Neural progenitor cell (in vitro differentiated cells): ENCODE results near the gene ZNF25. TPM values are rescaled to one million over a fixed set of nuclear protein-coding genes. Genes with fewer than 3 reads are reported as not detected.

Experiments used
- DNase-seq: peaks from one replicate; pipeline ENCODE4 v3.0.0-alpha.2; 2016; ENCODE audit warnings: low spot score
- H2AFZ ChIP-seq: fragments of 200-600 bp; sonication (generic); replicated peaks from 2 replicates; pipeline ENCODE4 v1.6.1; 2016; ENCODE audit warnings: antibody characterized with exemption
- H3F3A ChIP-seq: fragments of 200-600 bp; sonication (generic); 2 replicates; pipeline ENCODE4 v1.6.1; 2016; ENCODE audit warnings: antibody characterized with exemption, low read depth
- H3K27ac ChIP-seq: fragments of 200-600 bp; sonication (generic); 2 replicates; pipeline ENCODE4 v1.5.1; 2016; ENCODE audit warnings: mild to moderate bottlenecking
- H3K27me3 ChIP-seq: fragments of 200-600 bp; sonication (generic); 2 replicates; pipeline ENCODE4 v1.6.1; 2016; ENCODE audit warnings: mild to moderate bottlenecking, moderate library complexity
- H3K36me3 ChIP-seq: fragments of 200-600 bp; sonication (generic); 2 replicates; pipeline ENCODE4 v1.5.1; 2016
- H3K4me1 ChIP-seq: fragments of 200-600 bp; sonication (generic); 2 replicates; pipeline ENCODE4 v1.6.1; 2016; ENCODE audit warnings: mixed run types
- H3K4me2 ChIP-seq: fragments of 200-600 bp; sonication (generic); 2 replicates; pipeline ENCODE4 v1.6.1; 2016
- H3K4me3 ChIP-seq: fragments of 200-600 bp; sonication (generic); 2 replicates; pipeline ENCODE4 v1.5.1; 2016
- H3K79me2 ChIP-seq: fragments of 200-600 bp; sonication (generic); 2 replicates; pipeline ENCODE4 v1.6.1; 2016; ENCODE audit warnings: low read depth
- H3K9ac ChIP-seq: fragments of 200-600 bp; sonication (generic); 2 replicates; pipeline ENCODE4 v1.6.1; 2016
- H3K9me3 ChIP-seq: fragments of 200-600 bp; sonication (generic); 2 replicates; pipeline ENCODE4 v1.5.1; 2016; ENCODE audit warnings: low read depth
- H4K20me1 ChIP-seq: fragments of 200-600 bp; sonication (generic); 2 replicates; pipeline ENCODE4 v1.6.1; 2016; ENCODE audit warnings: low read depth
- H3K27ac Mint-ChIP-seq: 3 replicates; pipeline ENCODE4 v1.8.0; 2021; ENCODE audit warnings: mixed read lengths
- H3K27me3 Mint-ChIP-seq: 2 replicates; pipeline ENCODE4 v1.8.0; 2022; ENCODE audit warnings: low read depth, mild to moderate bottlenecking, inconsistent platforms, moderate library complexity, mixed read lengths; ENCODE audit not compliant: insufficient read depth
- H3K36me3 Mint-ChIP-seq: 3 replicates; pipeline ENCODE4 v1.8.0; 2021; ENCODE audit warnings: mixed read lengths
- H3K4me1 Mint-ChIP-seq: 3 replicates; pipeline ENCODE4 v1.8.0; 2021; ENCODE audit warnings: mixed read lengths
- H3K4me3 Mint-ChIP-seq: 3 replicates; pipeline ENCODE4 v1.8.0; 2021; ENCODE audit warnings: mild to moderate bottlenecking, moderate library complexity, mixed read lengths
- H3K9me3 Mint-ChIP-seq: 3 replicates; pipeline ENCODE4 v1.8.0; 2020; ENCODE audit warnings: mixed read lengths
- EZH2 ChIP-seq: fragments of 200-600 bp; sonication (generic); IDR thresholded peaks from 2 replicates; pipeline ENCODE4 v1.6.1; 2017; ENCODE audit warnings: antibody characterized with exemption, mild to moderate bottlenecking, moderate library complexity
- EZH2phosphoT487 ChIP-seq: fragments of 200-600 bp; sonication (generic); IDR thresholded peaks from 2 replicates; pipeline ENCODE4 v1.6.1; 2017; ENCODE audit warnings: antibody characterized with exemption
- total RNA-seq: library from RNA; depleted of rRNA; stranded (reverse); fragments of >200 nt; gene quantifications from 2 replicates; pipeline ENCODE4 v1.2.3, GENCODE V29; 2015; ENCODE audit warnings: low replicate concordance
- TF ChIP-seq, protein P1 (sequence below): fragments of 200-600 bp; sonication (generic); IDR thresholded peaks from 2 replicates; pipeline ENCODE4 v1.5.1; 2017; ENCODE audit warnings: antibody characterized with exemption, mild to moderate bottlenecking

The ZNF25 gene
- total RNA-seq, 1 donor from 2014 or later: 4.8 TPM

DNA sequence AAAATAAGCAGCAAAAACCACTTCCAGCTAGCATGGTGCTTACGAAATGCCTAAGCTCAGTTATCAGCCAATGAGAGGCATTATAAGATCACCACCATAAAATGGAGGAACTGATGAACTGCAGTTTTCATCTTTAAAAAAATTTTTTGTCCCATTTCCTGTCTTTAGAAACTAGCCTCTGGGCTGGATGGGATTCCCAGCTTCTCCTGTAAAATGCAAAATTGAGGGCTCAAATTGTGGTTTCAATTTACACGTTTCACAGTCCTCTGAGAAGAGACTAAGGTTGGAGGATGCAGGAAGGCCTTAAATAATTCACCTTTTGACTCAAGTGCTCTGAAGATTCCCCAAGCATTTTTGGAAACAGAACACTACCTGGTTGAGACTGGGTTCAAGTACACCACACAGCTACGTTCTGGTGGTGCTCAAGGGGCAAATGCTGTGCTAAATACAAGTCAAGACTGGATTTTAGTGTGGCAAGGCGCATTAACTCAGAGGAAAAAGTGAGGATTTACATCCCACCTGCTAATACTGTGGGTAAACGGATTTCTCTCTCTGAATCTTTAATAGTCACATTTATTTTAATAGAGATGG, 951 bp downstream of the ZNF25 start:
- no peaks in the 10 kb centered on the region for H4K20me1 ChIP-seq
- no peak overlapping the region for H3K27ac ChIP-seq
- TF ChIP-seq EZH2phosphoT487: no peak
- TF ChIP-seq EZH2: no peak
- TF ChIP-seq, protein P1, sequence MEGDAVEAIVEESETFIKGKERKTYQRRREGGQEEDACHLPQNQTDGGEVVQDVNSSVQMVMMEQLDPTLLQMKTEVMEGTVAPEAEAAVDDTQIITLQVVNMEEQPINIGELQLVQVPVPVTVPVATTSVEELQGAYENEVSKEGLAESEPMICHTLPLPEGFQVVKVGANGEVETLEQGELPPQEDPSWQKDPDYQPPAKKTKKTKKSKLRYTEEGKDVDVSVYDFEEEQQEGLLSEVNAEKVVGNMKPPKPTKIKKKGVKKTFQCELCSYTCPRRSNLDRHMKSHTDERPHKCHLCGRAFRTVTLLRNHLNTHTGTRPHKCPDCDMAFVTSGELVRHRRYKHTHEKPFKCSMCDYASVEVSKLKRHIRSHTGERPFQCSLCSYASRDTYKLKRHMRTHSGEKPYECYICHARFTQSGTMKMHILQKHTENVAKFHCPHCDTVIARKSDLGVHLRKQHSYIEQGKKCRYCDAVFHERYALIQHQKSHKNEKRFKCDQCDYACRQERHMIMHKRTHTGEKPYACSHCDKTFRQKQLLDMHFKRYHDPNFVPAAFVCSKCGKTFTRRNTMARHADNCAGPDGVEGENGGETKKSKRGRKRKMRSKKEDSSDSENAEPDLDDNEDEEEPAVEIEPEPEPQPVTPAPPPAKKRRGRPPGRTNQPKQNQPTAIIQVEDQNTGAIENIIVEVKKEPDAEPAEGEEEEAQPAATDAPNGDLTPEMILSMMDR: no peak
- no peaks in the 10 kb centered on the region for H3K9me3 ChIP-seq
- peaks cover 6% of the 10 kb centered on the region for H3K4me1 ChIP-seq
- peak overlapping the region; percentile 65 for H3K4me3 ChIP-seq
- peak overlapping the region; percentile 93 for H3K4me2 ChIP-seq
- no peaks in the 10 kb centered on the region for H3K36me3 ChIP-seq
- peak overlapping the region; percentile 90 for H2AFZ ChIP-seq
- peaks cover 4% of the 10 kb centered on the region for H3K4me1 Mint-ChIP-seq
- no peak overlapping the region for H3K9ac ChIP-seq
- H3K27ac Mint-ChIP-seq: peak overlapping the region; percentile 83
- peak overlapping the region; percentile 93 for H3K4me3 Mint-ChIP-seq
- H3K36me3 Mint-ChIP-seq: peaks cover 15% of the 10 kb centered on the region
- H3F3A ChIP-seq: peaks cover 10% of the 10 kb centered on the region
- H3K79me2 ChIP-seq: no peaks in the 10 kb centered on the region
- H3K9me3 Mint-ChIP-seq: peaks cover 26% of the 10 kb centered on the region
- DNase-seq: no peak
- no peaks in the 10 kb centered on the region for H3K27me3 ChIP-seq
- peaks cover 4% of the 10 kb centered on the region for H3K27me3 Mint-ChIP-seq

DNA sequence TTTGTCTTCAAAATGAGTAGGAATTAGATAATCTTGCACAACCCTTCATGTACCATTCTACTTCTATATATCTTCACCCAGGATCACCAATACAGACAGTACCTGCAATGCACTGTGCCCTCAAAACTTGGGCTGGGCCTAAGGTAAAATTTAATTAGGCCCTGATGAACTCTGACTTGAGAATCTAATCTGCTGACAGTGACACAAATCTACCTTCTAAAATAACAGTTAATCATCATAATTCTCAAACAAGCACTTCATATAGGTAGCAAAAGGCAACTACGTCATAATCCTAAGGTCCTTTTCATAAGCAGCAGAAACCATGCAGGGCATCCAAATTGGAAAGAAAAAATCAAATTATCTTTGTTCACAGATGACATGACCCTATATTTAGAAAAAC, 4.1 kb downstream of the ZNF25 start:
- peaks cover 6% of the 10 kb centered on the region for H3K4me1 ChIP-seq
- no peak overlapping the region for H3K9ac ChIP-seq
- H3K27ac ChIP-seq: no peak overlapping the region
- peaks cover 10% of the 10 kb centered on the region for H3F3A ChIP-seq
- peaks cover 4% of the 10 kb centered on the region for H3K4me1 Mint-ChIP-seq
- no peaks in the 10 kb centered on the region for H3K27me3 ChIP-seq
- H2AFZ ChIP-seq: no peak overlapping the region
- no peaks in the 10 kb centered on the region for H4K20me1 ChIP-seq
- H3K4me3 Mint-ChIP-seq: no peak overlapping the region
- DNase-seq: no peak
- H3K9me3 ChIP-seq: no peaks in the 10 kb centered on the region
- H3K36me3 ChIP-seq: no peaks in the 10 kb centered on the region
- H3K4me3 ChIP-seq: no peak overlapping the region
- no peak for TF ChIP-seq EZH2
- TF ChIP-seq, protein P1: no peak
- no peak for TF ChIP-seq EZH2phosphoT487
- peaks cover 38% of the 10 kb centered on the region for H3K9me3 Mint-ChIP-seq
- peaks cover 4% of the 10 kb centered on the region for H3K27me3 Mint-ChIP-seq
- H3K27ac Mint-ChIP-seq: no peak overlapping the region
- H3K36me3 Mint-ChIP-seq: peaks cover 38% of the 10 kb centered on the region
- H3K79me2 ChIP-seq: no peaks in the 10 kb centered on the region
- no peak overlapping the region for H3K4me2 ChIP-seq

DNA sequence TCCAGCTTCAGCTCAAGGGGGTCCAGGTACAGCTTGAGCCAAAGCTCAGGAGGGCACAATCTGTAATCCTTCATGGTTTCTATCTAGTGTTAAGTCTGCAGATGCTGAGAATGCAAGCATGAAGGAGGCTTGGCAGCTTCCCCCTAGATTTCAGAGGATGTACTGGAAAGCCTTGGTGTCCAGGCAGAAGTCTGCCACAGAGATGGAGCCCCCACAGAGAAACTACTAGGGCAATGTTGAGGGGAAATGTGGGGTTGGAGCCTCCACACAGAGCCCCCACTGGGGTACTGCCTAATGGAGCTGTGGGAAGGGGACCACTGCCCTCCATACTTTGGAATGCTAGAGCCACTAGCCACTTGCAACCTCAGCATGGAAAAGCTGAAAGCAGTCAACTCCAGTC, 11.4 kb downstream of the ZNF25 start:
- H3K4me1 ChIP-seq: no peaks in the 10 kb centered on the region
- H3K27ac ChIP-seq: no peak overlapping the region
- no peak overlapping the region for H3K4me2 ChIP-seq
- no peak for TF ChIP-seq EZH2
- TF ChIP-seq, protein P1: no peak
- no peak for TF ChIP-seq EZH2phosphoT487
- H3K36me3 Mint-ChIP-seq: peaks cover 49% of the 10 kb centered on the region
- peaks cover 14% of the 10 kb centered on the region for H3K9me3 ChIP-seq
- no peak for DNase-seq
- H3K9me3 Mint-ChIP-seq: peaks cover 49% of the 10 kb centered on the region
- H3K4me1 Mint-ChIP-seq: no peaks in the 10 kb centered on the region
- H3F3A ChIP-seq: no peaks in the 10 kb centered on the region
- H3K27me3 Mint-ChIP-seq: peaks cover 4% of the 10 kb centered on the region
- H3K36me3 ChIP-seq: no peaks in the 10 kb centered on the region
- no peaks in the 10 kb centered on the region for H4K20me1 ChIP-seq
- H3K9ac ChIP-seq: no peak overlapping the region
- H3K79me2 ChIP-seq: no peaks in the 10 kb centered on the region
- no peaks in the 10 kb centered on the region for H3K27me3 ChIP-seq
- no peak overlapping the region for H3K27ac Mint-ChIP-seq
- no peak overlapping the region for H3K4me3 Mint-ChIP-seq
- no peak overlapping the region for H2AFZ ChIP-seq
- H3K4me3 ChIP-seq: no peak overlapping the region
